ENCODE measurements around the gene CPNE7. TPM values are rescaled to one million over a fixed set of nuclear protein-coding genes. Genes with fewer than 3 reads are reported as not detected.
A peak's percentile ranks its signal among the peaks of the same experiment; 100 is the strongest.
"Not testable (repeated sequence)": the region's sequence is repeated elsewhere in the genome, so short reads cannot be mapped to it uniquely, and the experiment has no call there.

Gene CPNE7
- total RNA-seq, 1 experiment from 2014 or later, result 3.1 TPM

- DNase-seq (ENCODE audit: low read depth), result peak; percentile 50
These were observed 9.8 kb upstream of the CPNE7 start for GRCh38 chr16:89565506-89566372.

DNA sequence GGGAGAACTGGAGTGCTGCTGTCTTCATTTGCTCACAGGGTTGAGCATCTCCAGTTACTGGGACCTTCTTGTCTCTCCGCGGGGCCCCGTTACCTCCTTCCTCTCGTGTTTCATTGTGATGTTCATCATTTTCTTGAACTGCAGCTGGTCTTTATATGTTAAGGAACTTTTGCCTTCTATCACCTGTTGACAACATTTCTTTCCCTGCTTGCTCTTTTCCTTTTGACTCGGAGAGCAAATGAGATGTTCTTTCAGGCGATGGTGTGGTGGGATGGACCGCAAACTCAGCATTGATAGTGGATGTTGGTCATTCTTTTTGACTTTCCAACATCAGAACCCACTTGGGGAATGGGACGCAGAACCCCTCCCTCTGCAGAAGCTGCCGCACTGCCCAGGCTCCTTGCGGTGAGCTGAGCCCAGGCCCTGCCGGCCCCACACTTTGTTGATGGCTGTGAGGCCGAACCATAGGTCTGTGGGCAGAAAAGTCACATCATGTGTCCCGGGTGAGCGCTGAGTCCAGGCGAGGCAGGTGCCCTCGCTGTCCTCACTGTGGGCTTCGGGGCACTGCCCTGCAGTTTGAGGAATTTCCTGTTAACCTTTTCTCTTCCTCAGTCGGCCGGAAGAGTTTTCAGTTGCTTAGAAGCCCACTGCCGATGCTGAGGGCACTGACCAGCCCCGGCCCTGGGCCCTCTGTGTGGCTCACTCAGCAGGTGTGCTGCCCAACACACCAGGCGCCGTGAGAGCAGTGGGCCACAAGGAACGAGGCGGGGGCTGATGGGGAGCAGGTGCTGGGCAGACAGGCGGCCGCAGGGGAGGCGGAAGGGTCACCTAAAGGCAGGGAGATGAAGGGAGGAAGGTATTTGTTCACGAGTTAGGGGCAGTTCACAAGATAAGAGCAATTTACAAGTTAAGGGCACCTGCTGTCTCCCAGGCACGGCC is 7.6 kb upstream of the CPNE7 start:
- no peak for DNase-seq (ENCODE audit: low read depth)

- DNase-seq (ENCODE audit: low read depth), result no peak
These were observed 5.8 kb upstream of the CPNE7 start for GRCh38 chr16:89569506-89570341.

GRCh38 chr16:89570342-89570923 is 5.1 kb upstream of the CPNE7 start:
- DNase-seq (ENCODE audit: low read depth), result no peak

DNA sequence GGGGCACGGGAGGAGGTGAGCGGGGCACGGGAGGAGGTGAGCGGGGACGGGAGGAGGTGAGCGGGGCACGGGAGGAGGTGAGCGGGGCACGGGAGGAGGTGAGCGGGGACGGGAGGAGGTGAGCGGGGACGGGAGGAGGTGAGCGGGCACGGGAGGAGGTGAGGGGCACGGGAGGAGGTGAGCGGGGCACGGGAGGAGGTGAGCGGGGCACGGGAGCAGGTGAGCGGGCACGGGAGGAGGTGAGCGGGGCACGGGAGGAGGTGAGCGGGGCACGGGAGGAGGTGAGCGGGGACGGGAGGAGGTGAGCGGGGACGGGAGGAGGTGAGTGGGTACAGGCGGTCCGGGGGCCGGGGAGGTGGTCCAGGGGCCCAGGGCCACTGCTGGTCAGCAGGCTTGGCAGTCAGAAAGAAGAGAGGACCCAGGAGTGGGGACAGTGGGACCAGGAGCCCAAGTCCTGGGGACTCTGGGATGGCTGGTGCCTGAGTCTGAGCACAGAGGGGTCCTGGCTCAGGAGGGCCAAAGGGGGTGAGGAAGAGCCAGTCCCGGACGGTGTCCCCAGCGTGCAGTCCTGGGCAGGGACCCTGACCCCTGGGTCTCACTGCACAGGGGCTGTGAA is 4.5 kb upstream of the CPNE7 start:
- DNase-seq (ENCODE audit: low read depth), result not testable (repeated sequence)

DNA sequence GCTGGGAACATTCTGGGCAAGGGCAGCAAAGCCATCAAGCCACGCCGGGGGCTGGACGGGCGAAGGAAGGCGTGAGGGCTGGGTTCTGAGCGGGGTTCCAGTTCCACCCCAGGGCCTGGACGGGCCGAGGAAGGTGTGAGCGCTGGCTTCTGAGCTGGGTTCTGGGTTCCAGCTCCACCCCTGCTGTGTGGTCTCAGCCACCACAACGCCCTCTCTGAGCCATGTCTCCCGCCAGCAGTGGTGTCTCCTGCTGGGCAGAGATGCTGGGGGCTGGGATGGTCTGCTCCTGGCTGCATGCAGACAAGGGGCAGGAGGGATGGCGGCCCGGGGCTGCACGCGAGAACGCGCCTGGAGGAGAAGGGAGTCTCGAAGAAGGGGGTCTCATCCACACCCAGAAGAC is 3.9 kb upstream of the CPNE7 start:
- no peak for DNase-seq (ENCODE audit: low read depth)

DNA sequence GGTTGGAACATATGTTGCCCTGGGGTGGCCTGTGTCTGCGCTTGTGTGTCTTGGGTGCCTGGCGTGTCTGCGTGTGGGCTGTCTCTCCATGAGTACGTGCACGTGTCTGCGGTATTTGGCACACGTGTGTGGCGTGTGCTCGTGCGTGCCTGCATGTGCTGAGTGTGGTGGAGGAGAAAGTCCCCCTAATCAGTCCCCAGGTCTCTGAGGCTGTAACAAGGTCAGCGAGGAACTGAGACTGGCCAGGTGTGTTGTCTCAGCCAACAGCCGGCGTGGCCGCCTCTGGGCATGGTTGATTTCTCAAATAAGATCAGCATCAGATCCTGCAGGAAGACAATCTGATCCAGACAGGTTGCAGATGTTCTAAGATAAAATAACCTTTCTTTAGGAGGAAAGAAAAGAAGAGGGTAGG is 3.5 kb upstream of the CPNE7 start:
- DNase-seq (ENCODE audit: low read depth), result no peak

- no peak for DNase-seq (ENCODE audit: low read depth)
These were observed 2.9 kb upstream of the CPNE7 start for GRCh38 chr16:89572485-89573205.

DNA sequence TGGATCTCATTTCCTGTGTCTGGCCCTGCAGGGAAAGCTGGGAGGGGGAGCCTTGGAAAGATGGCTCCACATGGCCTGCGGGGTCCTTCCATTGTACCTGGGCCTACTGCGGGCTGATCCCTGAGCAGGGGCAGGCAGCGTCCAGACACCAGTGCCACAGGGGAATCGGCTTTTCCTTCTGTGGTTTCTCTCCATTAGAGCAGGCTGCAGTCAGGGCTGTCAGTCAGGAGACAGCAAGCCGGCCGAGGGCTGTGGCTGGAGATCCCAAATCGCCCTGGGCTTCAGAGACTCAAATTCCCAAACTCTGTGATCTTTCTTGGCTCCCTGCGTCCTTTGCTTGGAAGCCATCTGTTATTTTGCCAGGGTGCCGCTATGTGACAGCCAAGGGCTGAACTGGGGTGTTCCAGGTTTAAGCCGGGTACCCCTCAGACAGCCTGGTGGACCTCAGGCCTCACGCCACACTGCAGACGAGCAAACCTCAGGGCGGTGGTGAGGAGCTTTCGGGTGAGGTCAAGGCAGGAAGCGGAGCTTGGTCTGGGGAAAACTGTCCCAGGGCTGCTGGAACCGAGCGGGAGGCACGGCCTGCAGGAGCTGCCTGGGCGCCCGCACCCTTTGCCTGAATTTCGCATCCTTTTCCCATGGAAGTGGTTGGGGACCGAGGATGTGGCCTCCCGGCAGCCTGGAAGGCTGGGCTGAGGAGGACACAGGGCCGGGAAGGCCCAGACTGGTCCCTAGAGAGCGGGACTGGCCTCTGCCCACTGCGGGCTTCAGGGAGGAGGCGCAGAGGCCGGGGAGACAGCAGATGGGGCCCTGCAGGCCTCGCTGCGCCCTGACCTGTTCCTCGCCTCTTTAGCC is 1.5 kb upstream of the CPNE7 start:
- no peak for DNase-seq (ENCODE audit: low read depth)

DNA sequence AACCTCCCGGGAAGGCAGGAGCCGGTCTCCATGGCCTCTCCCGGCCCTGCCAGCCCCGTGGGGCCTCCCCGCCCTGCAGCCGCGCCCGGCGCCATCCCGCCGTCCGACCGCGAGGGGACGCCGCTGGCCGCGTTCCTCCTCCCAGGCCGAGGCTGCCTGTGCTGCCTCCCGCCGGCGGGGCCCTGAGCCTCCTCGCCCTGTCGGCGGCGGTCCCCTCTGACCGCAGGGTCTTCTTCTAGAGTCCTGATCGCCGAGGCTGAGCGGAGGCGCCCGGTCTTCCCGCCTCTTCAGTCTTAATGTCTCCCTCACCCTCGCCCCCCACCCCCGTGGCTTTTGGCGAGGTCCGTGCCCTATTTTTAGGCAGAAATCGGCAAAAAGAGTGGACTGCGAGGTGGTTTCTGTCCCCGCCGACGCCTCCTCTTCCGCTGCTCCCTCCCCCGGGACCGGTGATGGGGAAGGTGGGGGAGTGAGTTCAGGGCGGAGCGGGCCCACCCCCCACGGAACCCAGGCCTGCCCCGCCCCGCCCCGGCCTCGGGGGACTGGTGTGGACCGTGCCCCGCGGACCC is 794 bp upstream of the CPNE7 start:
- DNase-seq (ENCODE audit: low read depth), result peak; percentile 68

DNA sequence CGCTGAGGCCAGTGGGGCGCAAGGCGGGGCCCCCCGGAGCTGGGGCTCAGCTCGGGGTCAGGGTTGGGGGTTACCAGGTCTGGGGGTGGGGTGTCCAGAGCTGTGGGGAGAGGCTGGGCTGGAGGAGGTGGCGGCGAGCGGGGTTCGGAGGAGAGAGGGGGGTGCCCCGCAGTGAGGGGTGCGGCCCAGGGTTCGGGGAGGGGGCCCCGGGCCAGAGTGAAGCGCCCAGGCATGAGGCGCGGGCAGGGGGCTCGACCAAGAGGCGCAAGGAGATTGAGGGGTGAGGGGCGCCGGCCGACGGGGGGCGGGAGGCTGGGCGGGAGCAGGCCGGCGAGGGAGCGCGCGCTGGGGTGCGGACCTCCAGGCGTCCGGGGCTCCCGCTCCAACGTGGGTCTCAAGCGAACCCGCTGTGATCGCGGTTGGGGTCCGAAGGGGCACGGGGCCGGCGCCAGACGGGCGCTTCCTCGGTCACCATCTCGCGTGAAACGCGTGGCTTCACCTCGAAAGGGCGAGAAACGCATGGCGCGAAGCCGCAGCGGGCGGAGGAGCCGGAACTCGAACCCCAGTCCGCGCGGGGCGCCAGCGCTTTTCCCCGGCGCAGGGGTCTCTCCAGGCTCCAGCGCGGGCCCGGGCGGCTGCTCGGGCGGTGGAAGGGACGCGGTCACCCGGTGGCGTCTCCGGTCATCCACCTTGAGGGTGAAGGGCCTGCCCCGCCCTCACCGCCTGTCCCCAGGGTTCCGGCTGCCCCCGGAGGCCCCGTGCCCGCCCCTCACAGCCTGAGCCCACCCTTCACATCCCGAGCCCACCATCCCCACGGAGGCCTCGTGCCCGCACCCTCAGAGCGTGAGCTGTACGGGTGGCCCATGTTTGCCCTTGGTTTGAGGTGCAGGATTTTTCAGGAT is 846 bp downstream of the CPNE7 start:
- no peak for DNase-seq (ENCODE audit: low read depth)

GRCh38 chr16:89577055-89577759 is 1.6 kb downstream of the CPNE7 start:
- no peak for DNase-seq (ENCODE audit: low read depth)

GRCh38 chr16:89579351-89579750 is 3.8 kb downstream of the CPNE7 start:
- DNase-seq (ENCODE audit: low read depth), result no peak

- DNase-seq (ENCODE audit: low read depth), result peak; percentile 98
These were observed 5.6 kb downstream of the CPNE7 start for GRCh38 chr16:89581045-89581695.

GRCh38 chr16:89581861-89582563 is 6.5 kb downstream of the CPNE7 start:
- DNase-seq (ENCODE audit: low read depth), result peak; percentile 86

DNA sequence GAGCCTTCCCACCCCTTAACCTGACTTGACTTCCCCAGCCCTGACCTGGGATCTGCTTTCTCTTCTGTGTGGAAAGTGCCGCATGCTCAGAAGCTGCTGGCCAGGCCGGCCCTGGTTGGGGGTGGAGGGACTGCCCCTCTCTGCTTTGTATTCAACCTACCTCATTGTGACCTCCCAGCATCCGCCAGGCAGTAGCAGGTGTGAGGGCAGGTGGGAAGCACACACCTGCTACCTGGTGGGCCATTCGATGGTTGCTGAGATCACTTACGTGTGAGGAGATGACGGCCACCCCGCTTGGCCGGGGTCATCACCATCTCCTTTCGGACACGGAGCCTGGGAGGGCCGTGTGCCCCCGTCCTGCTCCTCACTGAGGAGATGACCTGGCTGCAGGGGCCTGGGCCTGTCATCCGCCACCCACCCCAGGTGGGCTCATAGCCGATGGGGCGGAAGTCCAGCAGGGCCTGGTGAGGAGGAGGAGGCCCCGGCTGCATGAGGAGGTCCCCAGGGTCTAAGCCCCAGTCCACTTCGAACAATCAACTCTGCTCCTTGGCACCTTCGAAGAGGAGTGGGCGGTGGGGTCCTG is 7.1 kb downstream of the CPNE7 start:
- DNase-seq (ENCODE audit: low read depth), result no peak
